HepG2 (cell line): Measurements from ENCODE around the gene EXOC7. TPM values are rescaled to one million over a fixed set of nuclear protein-coding genes. Genes with fewer than 3 reads are reported as not detected.

ENCODE experiments used
- ATAC-seq: fragments of 200-7000 bp; cut with Tn5 transposase; 3 replicates; pipeline ENCODE4 v1.9.1; 2020; ENCODE audit warnings: mild to moderate bottlenecking, moderate library complexity
- BruUV-seq: library from RNA; stranded (reverse); fragments of 400-500 nt; replicated peaks from 2 replicates; lab custom pipeline; 2021; lab: Mats Ljungman, UMichigan
- CTCF ChIA-PET: fragments of 300-600 bp; formaldehyde crosslinking; extraction: SDS; loops from one replicate; lab custom pipeline; 2021; ENCODE audit warnings: low total read pairs, inconsistent platforms, low intra/inter-chr PET ratio; lab: Yijun Ruan, JAX
- POLR2A ChIA-PET: fragments of 350-600 bp; sonication (Branson Sonifier 250); formaldehyde crosslinking; loops from one replicate; lab custom pipeline; 2020; ENCODE audit warnings: antibody characterized with exemption, inconsistent platforms; lab: Yijun Ruan, JAX
- DNase-seq: peaks from one replicate; pipeline ENCODE4 v3.0.0-alpha.2; 2015; ENCODE audit warnings: low spot score
- FAIRE-seq: peaks from 3 replicates; lab custom pipeline; 2011; peaks lifted over from hg19 to GRCh38; lab: Jason Lieb, UNC
- H2AFZ ChIP-seq: one replicate; pipeline ENCODE4 v1.6.1; 2011; ENCODE audit warnings: low read length, inconsistent platforms
- H3K27ac ChIP-seq: fragments of 300-600 bp; 3 replicates; pipeline ENCODE4 v1.8.0; 2011; ENCODE audit warnings: mixed run types, mild to moderate bottlenecking, mixed read lengths, low read length, inconsistent platforms; ENCODE audit not compliant: insufficient read depth; ENCODE audit errors: extremely low read length
- H3K27me3 ChIP-seq, 2 experiments: fragments of 200-600 bp in 1 of 2; 2 replicates in 1 of 2; 3 replicates in 1 of 2; pipeline versions ENCODE4 v1.6.0 to v1.8.0; 2011; ENCODE audit warnings: low read length in 2 of 2, mild to moderate bottlenecking in 2 of 2, moderate library complexity in 2 of 2, inconsistent platforms in 1 of 2; ENCODE audit not compliant: insufficient read depth in 2 of 2, control insufficient read depth in 1 of 2
- H3K36me3 ChIP-seq, 2 experiments: fragments of 200-600 bp in 1 of 2; replicated peaks in 1 of 2; 2 replicates in 1 of 2; 3 replicates in 1 of 2; pipeline versions ENCODE4 v1.5.1 to v1.8.0; 2011; ENCODE audit warnings: low read length in 2 of 2, inconsistent platforms in 1 of 2; ENCODE audit not compliant: insufficient read depth in 2 of 2, control insufficient read depth in 1 of 2
- H3K4me1 ChIP-seq: 2 replicates; pipeline ENCODE4 v1.5.1; 2012; ENCODE audit warnings: low read length, inconsistent platforms; ENCODE audit not compliant: insufficient read depth
- H3K4me2 ChIP-seq: 2 replicates; pipeline ENCODE4 v1.6.0; 2011; ENCODE audit warnings: low read depth, low read length, inconsistent platforms
- H3K4me3 ChIP-seq, 3 experiments: fragments of 200-600 bp in 1 of 3; sonication (generic), shearing (Covaris generic) in 1 of 3; replicated peaks in 1 of 3; 2 replicates each; pipeline ENCODE4 v1.5.1; 2011 to 2016; ENCODE audit warnings: low read length in 3 of 3, inconsistent platforms in 2 of 3, low read depth in 2 of 3, mild to moderate bottlenecking in 2 of 3, control low read depth in 1 of 3, mixed read lengths in 1 of 3; ENCODE audit not compliant: insufficient read depth in 1 of 3
- H3K79me2 ChIP-seq: one replicate; pipeline ENCODE4 v1.6.1; 2011; ENCODE audit warnings: low read length, inconsistent platforms; ENCODE audit not compliant: insufficient read depth
- H3K9ac ChIP-seq: 2 replicates; pipeline ENCODE4 v1.6.0; 2011; ENCODE audit warnings: mild to moderate bottlenecking, low read depth, low read length, inconsistent platforms; ENCODE audit not compliant: insufficient read depth
- H3K9me3 ChIP-seq: 2 replicates; pipeline ENCODE4 v1.5.1; 2012; ENCODE audit warnings: mild to moderate bottlenecking, low read length
- H4K20me1 ChIP-seq: 2 replicates; pipeline ENCODE4 v1.6.0; 2011; ENCODE audit warnings: inconsistent platforms, mild to moderate bottlenecking, low read length, moderate library complexity; ENCODE audit not compliant: insufficient read depth
- ATF7 ChIP-seq, 2 experiments: fragments of 450-650 bp in 1 of 2; sonication (generic) in 1 of 2; formaldehyde crosslinking in 1 of 2; IDR thresholded peaks; 2 replicates each; pipeline versions ENCODE4 v1.4.0 to v1.6.1; 2016 to 2020; ENCODE audit warnings: antibody characterized with exemption in 1 of 2, mild to moderate bottlenecking in 1 of 2, missing genetic modification reagents in 1 of 2
- CBFB ChIP-seq: sonication (generic); formaldehyde crosslinking; IDR thresholded peaks from 2 replicates; pipeline ENCODE4 v1.4.0; 2020; ENCODE audit warnings: missing genetic modification reagents
- NONO ChIP-seq, 2 experiments: fragments of 450-650 bp in 1 of 2; sonication (generic) in 1 of 2; formaldehyde crosslinking in 1 of 2; IDR thresholded peaks in 1 of 2; conservative IDR thresholded peaks in 1 of 2; 2 replicates each; pipeline versions ENCODE4 v1.6.1 to v1.8.0; 2017 to 2022; ENCODE audit warnings: mild to moderate bottlenecking in 1 of 2, missing genetic modification reagents in 1 of 2, moderate library complexity in 1 of 2
- PHF20 ChIP-seq: sonication (generic); formaldehyde crosslinking; IDR thresholded peaks from 2 replicates; pipeline ENCODE4 v1.5.0; 2020; ENCODE audit warnings: mild to moderate bottlenecking, missing genetic modification reagents
- RFX5 ChIP-seq: IDR thresholded peaks from 2 replicates; pipeline ENCODE4 v1.6.1; 2011; ENCODE audit warnings: low read depth, low read length, improper control_type of control experiment
- RNF2 ChIP-seq: fragments of 450-650 bp; conservative IDR thresholded peaks from 2 replicates; pipeline ENCODE4 v1.6.1; 2016; ENCODE audit warnings: low read depth
- SRSF1 ChIP-seq: fragments of 200-400 bp; formaldehyde crosslinking; optimal IDR thresholded peaks from 2 replicates; pipeline ENCODE3; 2017; ENCODE audit warnings: mild to moderate bottlenecking, low read depth, low read length, moderate library complexity
- TCF7L2 ChIP-seq: IDR thresholded peaks from 2 replicates; pipeline ENCODE4 v1.6.1; 2011; ENCODE audit warnings: mild to moderate bottlenecking, low read depth, low read length, moderate library complexity
- TGIF2 ChIP-seq: IDR thresholded peaks from 2 replicates; pipeline ENCODE4 v1.6.1; 2016; ENCODE audit warnings: control low read depth, missing compliant biosample characterization
- TSC22D2 ChIP-seq: sonication (generic); formaldehyde crosslinking; IDR thresholded peaks from 2 replicates; pipeline ENCODE4 v1.5.1; 2020; ENCODE audit warnings: missing genetic modification reagents, mild to moderate bottlenecking, borderline replicate concordance
- YEATS4 ChIP-seq: sonication (generic); formaldehyde crosslinking; IDR thresholded peaks from 2 replicates; pipeline ENCODE4 v1.4.0; 2020; ENCODE audit warnings: missing genetic modification reagents, borderline replicate concordance
- ZFP62 ChIP-seq: sonication (generic); formaldehyde crosslinking; IDR thresholded peaks from 2 replicates; pipeline ENCODE4 v1.4.0; 2020; ENCODE audit warnings: missing genetic modification reagents
- WGBS: methylation state at CpG from one replicate; pipeline ENCODE4 v1.1.6; 2017; ENCODE audit warnings: low lambda C conversion rate; 5-methylcytosine and 5-hydroxymethylcytosine counted together
- in situ Hi-C: cut with HindIII; loops from 2 replicates; pipeline ENCODE4 v1.10.0; 2017; ENCODE audit warnings: low pct_unique_long_range_greater_than_20kb; ENCODE audit not compliant: extremely low pct_ligation_motif_present
- intact Hi-C: fragments of 100-400 bp; cut with micrococcal nuclease; formaldehyde crosslinking; loops from one replicate; pipeline ENCODE4 v1.10.0; 2022; ENCODE audit not compliant: unreplicated experiment
- polyA plus RNA-seq, 8 experiments: library from polyadenylated mRNA; depleted of rRNA in 3 of 8; stranded (reverse) in 7 of 8; unstranded in 1 of 8; fragments of >200 nt; fragmentation: Illumina TruSeq in 4 of 8; extraction: Trizol in 4 of 8; gene quantifications; 2 replicates each; pipeline versions ENCODE4 v1.2.1 to v1.2.3, GENCODE V29; 2011 to 2016; ENCODE audit warnings: low read depth in 4 of 8, missing spikeins in 1 of 8, mixed read lengths in 1 of 8; ENCODE audit not compliant: insufficient read depth in 1 of 8
- total RNA-seq, 5 experiments: library from RNA; depleted of rRNA; stranded (reverse); fragments of >200 nt; fragmentation: Illumina TruSeq; extraction: Trizol; gene quantifications; 2 replicates each; pipeline ENCODE4 v1.2.3, GENCODE V29; 2016; ENCODE audit warnings: low read depth in 1 of 5
- TF ChIP-seq, protein P1 (sequence below): sonication (generic); formaldehyde crosslinking; IDR thresholded peaks from 2 replicates; pipeline ENCODE4 v1.8.1; 2023; ENCODE audit warnings: mild to moderate bottlenecking, missing genetic modification reagents, borderline replicate concordance
- TF ChIP-seq, protein P2 (sequence below): sonication (generic); formaldehyde crosslinking; IDR thresholded peaks from 2 replicates; pipeline ENCODE4 v1.5.0; 2020; ENCODE audit warnings: missing genetic modification reagents, mild to moderate bottlenecking, borderline replicate concordance
- TF ChIP-seq, protein P3 (sequence below): sonication (generic); formaldehyde crosslinking; IDR thresholded peaks from 2 replicates; pipeline ENCODE4 v1.5.1; 2020; ENCODE audit warnings: mild to moderate bottlenecking, missing genetic modification reagents, moderate library complexity
- TF ChIP-seq, protein P4 (sequence below): sonication (generic); formaldehyde crosslinking; IDR thresholded peaks from 2 replicates; pipeline ENCODE4 v1.4.0; 2020; ENCODE audit warnings: missing genetic modification reagents
- TF ChIP-seq, protein P5 (sequence below): sonication (generic); formaldehyde crosslinking; IDR thresholded peaks from 2 replicates; pipeline ENCODE4 v1.9.0; 2021; ENCODE audit warnings: missing genetic modification reagents, borderline replicate concordance

Gene EXOC7
- total and polyA plus RNA-seq, 2 of the 13 experiments (the other 11 are each of a cell fraction or from before 2014, with no cell fraction given) = 86.9 to 116 TPM

DNA sequence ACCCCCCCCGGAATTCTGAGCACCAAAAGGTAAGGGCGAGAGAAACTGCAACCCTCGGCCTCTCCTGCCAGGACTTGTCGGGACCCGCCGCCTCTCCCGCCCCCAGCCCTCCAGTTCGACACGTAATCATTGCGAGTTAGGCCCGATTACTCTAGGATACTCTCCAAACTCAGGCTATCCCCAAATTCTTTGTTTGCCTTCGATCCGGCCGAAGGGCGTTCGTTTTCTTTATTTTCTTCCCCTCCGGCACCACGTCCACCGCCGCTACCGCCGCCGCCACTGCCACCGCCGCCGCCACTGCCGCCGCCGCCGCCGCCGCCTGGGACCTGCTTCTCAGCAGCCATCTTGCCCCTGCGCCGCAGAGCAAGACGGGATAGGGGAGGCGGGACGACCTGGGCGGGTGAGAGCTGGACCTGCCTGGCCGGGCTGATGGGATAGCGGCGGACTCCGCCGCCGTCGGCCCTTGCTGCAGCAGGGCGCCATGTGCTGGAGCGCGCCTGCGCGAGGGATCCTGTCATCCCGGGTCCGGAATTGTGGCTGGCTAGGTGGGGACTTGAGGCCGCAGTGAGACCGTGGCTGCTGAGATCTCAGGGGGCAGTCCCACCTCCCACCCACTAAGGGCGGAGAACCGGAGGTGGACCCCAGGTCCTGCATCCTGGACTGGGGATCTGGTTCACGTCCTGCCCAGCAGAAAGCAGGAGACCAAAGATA, 31.3 kb downstream of the EXOC7 start, which contains the start of gene SRP68:
TSS of gene SRP68 (minus strand) at position 370 of the 711 bp plus-strand sequence. CDS start at position 344, 26 bp downstream.
- Histone ChIP-seq H3K4me3 (peak within 1 kb of the TSS; percentile 76 to 97 (median 86)), H3K36me3 (peaks cover 5 to 14% of the 10 kb centered on the region in 2 experiments), H3K4me2 (peak within 1 kb of the TSS; percentile 96), H3K4me1 (peaks cover 39% of the 10 kb centered on the region), H3K79me2 (peaks cover 24% of the 10 kb centered on the region), H3K9ac (peak within 1 kb of the TSS; percentile 97), H3K27me3 (peaks cover 20 to 39% of the 10 kb centered on the region in 2 experiments; a peak in 4 of 5 replicates), H3K27ac (peak within 1 kb of the TSS; percentile 69), H2AFZ (peak within 1 kb of the TSS; percentile 73), H4K20me1 (peaks cover 10% of the 10 kb centered on the region; the same call in 1 of the 2 replicates), H3K9me3 (no peaks in the 10 kb centered on the region)
- no TSS peak for BruUV-seq
- WGBS = under 1% methylated on average over 44 of the region's 57 CpGs
- in situ Hi-C loops = no loop called here
- intact Hi-C loops = no loop called here
- peak; percentile 94 for FAIRE-seq
- ATAC-seq = peak; percentile 95
- POLR2A ChIA-PET = interaction anchor here (0.9 to 1.7 kb wide), 17 partner anchors 10 to 292 kb away, joined by 3 to 6 read pairs (median 3); partner anchors contain the start of genes ACOX1, EVPL, EXOC7 and FOXJ1
- peak; percentile 89 for DNase-seq
- CTCF ChIA-PET = no interaction called here
- TF ChIP-seq TCF7L2 = no peak
- TF ChIP-seq, protein P1, sequence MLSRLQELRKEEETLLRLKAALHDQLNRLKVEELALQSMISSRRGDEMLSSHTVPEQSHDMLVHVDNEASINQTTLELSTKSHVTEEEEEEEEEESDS (CRISPR knock-in tag) = peak; percentile 63; the same call in 1 of the 2 replicates
- TF ChIP-seq, protein P2, sequence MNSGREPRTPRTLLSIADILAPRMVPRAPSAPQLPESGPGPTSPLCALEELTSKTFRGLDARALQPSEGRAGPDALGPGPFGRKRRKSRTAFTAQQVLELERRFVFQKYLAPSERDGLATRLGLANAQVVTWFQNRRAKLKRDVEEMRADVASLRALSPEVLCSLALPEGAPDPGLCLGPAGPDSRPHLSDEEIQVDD (CRISPR knock-in tag) = peak; percentile 79; the same call in 1 of the 2 replicates
- TF ChIP-seq NONO (IDR thresholded peaks at IDR 0.05) = no peak
- peak; percentile 99 for TF ChIP-seq NONO (CRISPR knock-in tag; conservative IDR thresholded peaks at IDR 0.05)
- no peak for TF ChIP-seq SRSF1
- TF ChIP-seq, protein P3, sequence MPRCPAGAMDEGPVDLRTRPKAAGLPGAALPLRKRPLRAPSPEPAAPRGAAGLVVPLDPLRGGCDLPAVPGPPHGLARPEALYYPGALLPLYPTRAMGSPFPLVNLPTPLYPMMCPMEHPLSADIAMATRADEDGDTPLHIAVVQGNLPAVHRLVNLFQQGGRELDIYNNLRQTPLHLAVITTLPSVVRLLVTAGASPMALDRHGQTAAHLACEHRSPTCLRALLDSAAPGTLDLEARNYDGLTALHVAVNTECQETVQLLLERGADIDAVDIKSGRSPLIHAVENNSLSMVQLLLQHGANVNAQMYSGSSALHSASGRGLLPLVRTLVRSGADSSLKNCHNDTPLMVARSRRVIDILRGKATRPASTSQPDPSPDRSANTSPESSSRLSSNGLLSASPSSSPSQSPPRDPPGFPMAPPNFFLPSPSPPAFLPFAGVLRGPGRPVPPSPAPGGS = peak; percentile 82
- TF ChIP-seq, protein P4, sequence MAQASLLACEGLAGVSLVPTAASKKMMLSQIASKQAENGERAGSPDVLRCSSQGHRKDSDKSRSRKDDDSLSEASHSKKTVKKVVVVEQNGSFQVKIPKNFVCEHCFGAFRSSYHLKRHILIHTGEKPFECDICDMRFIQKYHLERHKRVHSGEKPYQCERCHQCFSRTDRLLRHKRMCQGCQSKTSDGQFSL = no peak
- TF ChIP-seq TGIF2 (CRISPR knock-in tag) = peak; percentile 63
- TF ChIP-seq ATF7 (IDR thresholded peaks at IDR 0.05) = no peak
- TF ChIP-seq ATF7 (CRISPR knock-in tag; IDR thresholded peaks at IDR 0.05) = peak; percentile 64; the same call in 1 of the 2 replicates
- TF ChIP-seq RFX5 = no peak
- TF ChIP-seq ZFP62 (CRISPR knock-in tag) = no peak
- TF ChIP-seq, protein P5, sequence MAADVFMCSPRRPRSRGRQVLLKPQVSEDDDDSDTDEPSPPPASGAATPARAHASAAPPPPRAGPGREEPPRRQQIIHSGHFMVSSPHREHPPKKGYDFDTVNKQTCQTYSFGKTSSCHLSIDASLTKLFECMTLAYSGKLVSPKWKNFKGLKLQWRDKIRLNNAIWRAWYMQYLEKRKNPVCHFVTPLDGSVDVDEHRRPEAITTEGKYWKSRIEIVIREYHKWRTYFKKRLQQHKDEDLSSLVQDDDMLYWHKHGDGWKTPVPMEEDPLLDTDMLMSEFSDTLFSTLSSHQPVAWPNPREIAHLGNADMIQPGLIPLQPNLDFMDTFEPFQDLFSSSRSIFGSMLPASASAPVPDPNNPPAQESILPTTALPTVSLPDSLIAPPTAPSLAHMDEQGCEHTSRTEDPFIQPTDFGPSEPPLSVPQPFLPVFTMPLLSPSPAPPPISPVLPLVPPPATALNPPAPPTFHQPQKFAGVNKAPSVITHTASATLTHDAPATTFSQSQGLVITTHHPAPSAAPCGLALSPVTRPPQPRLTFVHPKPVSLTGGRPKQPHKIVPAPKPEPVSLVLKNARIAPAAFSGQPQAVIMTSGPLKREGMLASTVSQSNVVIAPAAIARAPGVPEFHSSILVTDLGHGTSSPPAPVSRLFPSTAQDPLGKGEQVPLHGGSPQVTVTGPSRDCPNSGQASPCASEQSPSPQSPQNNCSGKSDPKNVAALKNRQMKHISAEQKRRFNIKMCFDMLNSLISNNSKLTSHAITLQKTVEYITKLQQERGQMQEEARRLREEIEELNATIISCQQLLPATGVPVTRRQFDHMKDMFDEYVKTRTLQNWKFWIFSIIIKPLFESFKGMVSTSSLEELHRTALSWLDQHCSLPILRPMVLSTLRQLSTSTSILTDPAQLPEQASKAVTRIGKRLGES = no peak
- peak; percentile 87; the same call in 1 of the 2 replicates for TF ChIP-seq RNF2
- peak; percentile 96 for TF ChIP-seq PHF20
- TF ChIP-seq TSC22D2 (CRISPR knock-in tag) = no peak; the same call in 1 of the 2 replicates
- TF ChIP-seq YEATS4 (CRISPR knock-in tag) = peak; percentile 79
- TF ChIP-seq CBFB (CRISPR knock-in tag) = peak; percentile 84
